Esophagus squamous epithelium (tissue), 5 donors: Measurements from ENCODE around the gene SCNN1B. TPM values are rescaled to one million over a fixed set of nuclear protein-coding genes. Genes with fewer than 3 reads are reported as not detected.

Experiments used
- DNase-seq: peaks from one replicate; lab custom pipeline; 2025; lab: John Stamatoyannopoulos, UW
- H3K27ac ChIP-seq, 4 donors: fragments of 200-600 bp; sonication (generic); one replicate each; pipeline ENCODE4 v1.5.1; 2016 to 2019; ENCODE audit warnings: mild to moderate bottlenecking in 1 of 4
- H3K27me3 ChIP-seq, 4 donors: fragments of 200-600 bp; sonication (generic); 1 replicate in 3 of 4; 2 replicates in 1 of 4; pipeline versions ENCODE4 v1.5.1 to v1.6.0; 2017 to 2021; ENCODE audit warnings: antibody characterized with exemption in 1 of 4
- H3K36me3 ChIP-seq, 3 donors: fragments of 200-600 bp; sonication (generic); one replicate each; pipeline ENCODE4 v1.5.1; 2016 to 2019
- H3K4me1 ChIP-seq, 3 donors: fragments of 200-600 bp; sonication (generic); one replicate each; pipeline ENCODE4 v1.5.1; 2017 to 2019
- H3K4me3 ChIP-seq, 4 donors: fragments of 200-600 bp; sonication (generic); 1 replicate in 3 of 4; 2 replicates in 1 of 4; pipeline ENCODE4 v1.5.1; 2016 to 2019; ENCODE audit warnings: mild to moderate bottlenecking in 2 of 4, moderate library complexity in 1 of 4
- H3K9me3 ChIP-seq, 3 donors: fragments of 200-600 bp; sonication (generic); one replicate each; pipeline ENCODE4 v1.5.1; 2016 to 2019
- CTCF ChIP-seq, 6 experiments: fragments of 450-650 bp in 4 of 6; fragments of 200-600 bp in 2 of 6; sonication (generic) in 2 of 6; IDR thresholded peaks; one replicate each; pipeline ENCODE4 v1.5.1; 2016 to 2019; ENCODE audit warnings: antibody characterized with exemption in 6 of 6, mild to moderate bottlenecking in 4 of 6, moderate library complexity in 4 of 6
- POLR2A ChIP-seq, 4 donors: fragments of 450-650 bp; IDR thresholded peaks; one replicate each; pipeline ENCODE4 v1.6.1; 2017; ENCODE audit warnings: antibody characterized with exemption in 4 of 4, mild to moderate bottlenecking in 4 of 4, moderate library complexity in 3 of 4
- WGBS, 2 donors: methylation state at CpG; one replicate each; pipeline ENCODE4 v1.1.5; 2018; 5-methylcytosine and 5-hydroxymethylcytosine counted together
- intact Hi-C: fragments of 100-400 bp; cut with DNase I; formaldehyde crosslinking; loops from one replicate; pipeline ENCODE4 v1.15.0; 2022
- total RNA-seq, 4 donors: library from RNA; depleted of rRNA; stranded (reverse); fragments of >200 nt; gene quantifications; one replicate each; pipeline ENCODE4 v1.1.0, GENCODE V29; 2016
- donor health status: DM: yes; HTN: yes; CAD: no.

Gene SCNN1B
- total RNA-seq, 4 donors from 2014 or later, result 24.9 to 86.8 (median 36.2) TPM

- Histone ChIP-seq H3K36me3 (no peaks in the 10 kb centered on the region), H3K9me3 (no peaks in the 10 kb centered on the region), H3K27ac (peak overlapping the region; percentile 53 to 92 (median 84)), H3K4me3 (no peak overlapping the region), H3K4me1 (peaks cover 5 to 95% (median 35%) of the 10 kb centered on the region in 3 donors), H3K27me3 (peaks cover 0 to 4% (median 0%) of the 10 kb centered on the region in 4 donors)
- DNase-seq, result no peak
- TF ChIP-seq CTCF (IDR thresholded peaks at IDR 0.05), result no peak
- no peak for TF ChIP-seq POLR2A (IDR thresholded peaks at IDR 0.05)
- WGBS, 2 donors, result 19 to 40% methylated on average over 4 of the region's 4 CpGs
- intact Hi-C loops, result no loop called here
These were observed 16.0 kb upstream of the SCNN1B start for GRCh38 chr16:23286131-23286532.

GRCh38 chr16:23288209-23288608 lies 13.9 kb upstream of the SCNN1B start:
- Histone ChIP-seq H3K9me3 (no peaks in the 10 kb centered on the region), H3K36me3 (no peaks in the 10 kb centered on the region), H3K4me1 (peaks cover 5 to 76% (median 27%) of the 10 kb centered on the region in 3 donors), H3K27ac (peak overlapping the region; percentile 46 to 92 (median 84)), H3K4me3 (no peak overlapping the region), H3K27me3 (no peaks in the 10 kb centered on the region)
- DNase-seq, result no peak
- 54 to 60% methylated on average over 3 of the region's 3 CpGs for WGBS, 2 donors
- intact Hi-C loops, result no loop called here
- TF ChIP-seq POLR2A (IDR thresholded peaks at IDR 0.05), result no peak
- no peak for TF ChIP-seq CTCF (IDR thresholded peaks at IDR 0.05)

GRCh38 chr16:23288726-23289512 lies 13.2 kb upstream of the SCNN1B start:
- no peak for DNase-seq
- TF ChIP-seq CTCF (IDR thresholded peaks at IDR 0.05), result no peak
- no peak for TF ChIP-seq POLR2A (IDR thresholded peaks at IDR 0.05)
- no peak overlapping the region for H3K4me3 ChIP-seq
- H3K27me3 ChIP-seq, result no peaks in the 10 kb centered on the region
- H3K27ac ChIP-seq, result peak overlapping the region; percentile 46 to 92 (median 84)
- H3K36me3 ChIP-seq, result no peaks in the 10 kb centered on the region
- peaks cover 5 to 69% (median 23%) of the 10 kb centered on the region in 3 donors for H3K4me1 ChIP-seq
- 73 to 82% methylated on average over 7 to 9 of the region's 9 CpGs for WGBS, 2 donors
- H3K9me3 ChIP-seq, result no peaks in the 10 kb centered on the region
- intact Hi-C loops, result no loop called here

- no peak for DNase-seq
- intact Hi-C loops, result no loop called here
- H3K27me3 ChIP-seq, result no peaks in the 10 kb centered on the region
- 50 to 55% methylated on average over 11 to 12 of the region's 12 CpGs for WGBS, 2 donors
- peak overlapping the region; percentile 52 to 90 (median 68) for H3K27ac ChIP-seq
- no peaks in the 10 kb centered on the region for H3K36me3 ChIP-seq
- TF ChIP-seq CTCF (IDR thresholded peaks at IDR 0.05), result no peak
- no peak for TF ChIP-seq POLR2A (IDR thresholded peaks at IDR 0.05)
- peaks cover 5 to 69% (median 14%) of the 10 kb centered on the region in 3 donors for H3K4me1 ChIP-seq
- H3K4me3 ChIP-seq, result no peak overlapping the region
- no peaks in the 10 kb centered on the region for H3K9me3 ChIP-seq
These were observed 11.7 kb upstream of the SCNN1B start for GRCh38 chr16:23290189-23291062.
